CD4-positive, alpha-beta T cell treated with Interleukin-17A for 4 hours (primary cell): ENCODE results near the gene KIF6.
"Not testable (repeated sequence)": the region's sequence is repeated elsewhere in the genome, so short reads cannot be mapped to it uniquely, and the experiment has no call there.

ENCODE experiments used
- DNase-seq: peaks from one replicate; pipeline ENCODE4 v3.0.0-alpha.2; 2020; ENCODE audit warnings: mixed read lengths

Gene KIF6

GRCh38 chr6:39303425-39304153 lies 421.6 kb downstream of the KIF6 start:
- DNase-seq, result no peak

- peak; percentile 88 for DNase-seq
These were observed 422.4 kb downstream of the KIF6 start for GRCh38 chr6:39302669-39303424.

GRCh38 chr6:39302011-39302410 lies 423.2 kb downstream of the KIF6 start:
- DNase-seq, result no peak

- no peak for DNase-seq
These were observed 423.6 kb downstream of the KIF6 start for GRCh38 chr6:39301606-39302005.

GRCh38 chr6:39300739-39301138 lies 424.5 kb downstream of the KIF6 start:
- no peak for DNase-seq

- no peak for DNase-seq
These were observed 427.1 kb downstream of the KIF6 start for GRCh38 chr6:39298061-39298460.

GRCh38 chr6:39296745-39297640 lies 428.2 kb downstream of the KIF6 start:
- no peak for DNase-seq

GRCh38 chr6:39295611-39296011 lies 429.6 kb downstream of the KIF6 start:
- DNase-seq, result no peak

GRCh38 chr6:39294899-39295298 lies 430.3 kb downstream of the KIF6 start:
- DNase-seq, result no peak

- no peak for DNase-seq
These were observed 431.1 kb downstream of the KIF6 start for GRCh38 chr6:39294133-39294532.

GRCh38 chr6:39292637-39293036 lies 432.6 kb downstream of the KIF6 start:
- no peak for DNase-seq

- DNase-seq, result no peak
These were observed 435.7 kb downstream of the KIF6 start for GRCh38 chr6:39289490-39289889.

- no peak for DNase-seq
These were observed 437.6 kb downstream of the KIF6 start for GRCh38 chr6:39287601-39288000.

GRCh38 chr6:39286596-39286995 lies 438.6 kb downstream of the KIF6 start:
- not testable (repeated sequence) for DNase-seq

- no peak for DNase-seq
These were observed 442.4 kb downstream of the KIF6 start for GRCh38 chr6:39282774-39283173.

GRCh38 chr6:39281312-39281980 lies 443.8 kb downstream of the KIF6 start:
- no peak for DNase-seq

GRCh38 chr6:39280247-39280731 lies 444.9 kb downstream of the KIF6 start:
- DNase-seq, result no peak
